ENCODE data around the gene S100A16.

DNA sequence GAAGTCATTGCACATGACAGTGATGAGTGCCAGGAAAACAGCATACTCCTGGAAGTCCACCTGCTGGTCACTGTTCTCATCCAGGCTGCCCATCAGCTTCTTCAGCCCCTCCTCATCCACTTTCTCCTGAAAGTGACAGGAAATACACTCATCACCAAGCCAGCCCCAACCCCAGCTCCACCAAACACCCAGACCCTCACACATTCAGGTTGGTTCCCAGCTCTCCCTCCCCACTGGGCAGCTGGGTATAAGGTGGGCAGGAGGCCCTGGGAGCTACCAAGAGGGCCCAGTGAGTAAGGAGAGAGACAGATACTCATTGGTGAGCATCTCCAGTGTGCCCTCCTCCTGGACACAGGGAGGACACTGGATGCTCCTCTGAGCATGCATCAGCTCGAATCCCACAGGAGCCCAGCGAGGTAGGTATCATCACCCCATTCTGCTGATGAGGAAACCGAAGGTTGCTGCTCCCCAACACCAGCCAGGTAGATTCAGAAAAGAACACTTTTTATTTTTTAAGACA, 51.4 kb downstream of the S100A16 start:
- TF ChIP-seq CTCF (IDR thresholded peaks at IDR 0.05) (no peak), POLR2A (IDR thresholded peaks at IDR 0.05) (no peak)
